GM23248 (cell line): Measurements from ENCODE around the gene XPC.

Experiments used
- EZH2 ChIP-seq: fragments of 200-600 bp; sonication (generic); IDR thresholded peaks from 2 replicates; pipeline ENCODE4 v1.6.1; 2018; ENCODE audit warnings: antibody characterized with exemption, mild to moderate bottlenecking; ENCODE audit not compliant: insufficient read depth, poor library complexity, severe bottlenecking
- EZH2phosphoT487 ChIP-seq: fragments of 200-600 bp; sonication (generic); IDR thresholded peaks from 2 replicates; pipeline ENCODE4 v1.6.1; 2018; ENCODE audit warnings: antibody characterized with exemption, moderate library complexity, mild to moderate bottlenecking, low read depth; ENCODE audit not compliant: insufficient read depth

- TF ChIP-seq EZH2phosphoT487 (no peak), EZH2 (no peak)
Observed at GRCh38 chr3:14159426-14159825, 19.0 kb downstream of the XPC start.
